NOMO-1 (cell line): ENCODE results near the gene EML5.

Experiments
- DNase-seq, 2 experiments: peaks; one replicate each; lab custom pipeline; 2025; ENCODE audit not compliant: unreplicated experiment in 2 of 2; lab: John Stamatoyannopoulos, UW

The EML5 gene

GRCh38 chr14:88628033-88628432 lies 164.7 kb downstream of the EML5 start:
- no peak for DNase-seq

GRCh38 chr14:88625671-88626070 lies 167.1 kb downstream of the EML5 start:
- DNase-seq = no peak

- DNase-seq = no peak
Observed at GRCh38 chr14:88621100-88621499, 171.7 kb downstream of the EML5 start.

GRCh38 chr14:88618476-88618875 lies 174.3 kb downstream of the EML5 start:
- DNase-seq = no peak

GRCh38 chr14:88617479-88617878 lies 175.3 kb downstream of the EML5 start:
- no peak for DNase-seq

GRCh38 chr14:88616697-88617096 lies 176.1 kb downstream of the EML5 start:
- no peak for DNase-seq

GRCh38 chr14:88614218-88614907 lies 178.4 kb downstream of the EML5 start:
- no peak for DNase-seq

- DNase-seq = peak; percentile 35 to 56
Observed at GRCh38 chr14:88613552-88614010, 179.2 kb downstream of the EML5 start.

- DNase-seq = no peak
Observed at GRCh38 chr14:88612981-88613380, 179.8 kb downstream of the EML5 start.

GRCh38 chr14:88611878-88612277 lies 180.9 kb downstream of the EML5 start:
- DNase-seq = no peak

- no peak for DNase-seq
Observed at GRCh38 chr14:88607829-88608228, 184.9 kb downstream of the EML5 start.

- no peak for DNase-seq
Observed at GRCh38 chr14:88605594-88605993, 187.2 kb downstream of the EML5 start.

GRCh38 chr14:88604212-88604611 lies 188.5 kb downstream of the EML5 start:
- no peak for DNase-seq

GRCh38 chr14:88599761-88600439 lies 192.9 kb downstream of the EML5 start:
- DNase-seq = no peak

- no peak for DNase-seq
Observed at GRCh38 chr14:88599326-88599725, 193.4 kb downstream of the EML5 start.

GRCh38 chr14:88598097-88598675 lies 194.6 kb downstream of the EML5 start:
- no peak for DNase-seq

GRCh38 chr14:88597601-88598000 lies 195.2 kb downstream of the EML5 start:
- no peak for DNase-seq

GRCh38 chr14:88597038-88597437 lies 195.7 kb downstream of the EML5 start:
- DNase-seq = no peak

GRCh38 chr14:88592031-88592430 lies 200.7 kb downstream of the EML5 start:
- no peak for DNase-seq

GRCh38 chr14:88590173-88590572 lies 202.6 kb downstream of the EML5 start:
- DNase-seq = no peak

- no peak for DNase-seq
Observed at GRCh38 chr14:88588081-88588480, 204.7 kb downstream of the EML5 start.

GRCh38 chr14:88584451-88584850 lies 208.3 kb downstream of the EML5 start:
- DNase-seq = no peak
